Sigmoid colon (tissue), 7 donors: Measurements from ENCODE around the gene CFAP210. TPM values are rescaled to one million over a fixed set of nuclear protein-coding genes. Genes with fewer than 3 reads are reported as not detected.
A peak's percentile ranks its signal among the peaks of the same experiment; 100 is the strongest.

ENCODE experiments used
- DNase-seq: peaks from one replicate; pipeline ENCODE4 v3.0.0-alpha.2; 2019
- H3K27ac ChIP-seq, 4 donors: fragments of 200-600 bp; sonication (generic); one replicate each; pipeline ENCODE4 v1.5.1; 2016 to 2019; ENCODE audit warnings: mild to moderate bottlenecking in 1 of 4
- H3K27me3 ChIP-seq, 3 donors: fragments of 200-600 bp; sonication (generic); one replicate each; pipeline ENCODE4 v1.5.1; 2019; ENCODE audit warnings: mild to moderate bottlenecking in 1 of 3
- H3K36me3 ChIP-seq, 4 donors: fragments of 200-600 bp; sonication (generic); one replicate each; pipeline ENCODE4 v1.5.1; 2016 to 2019
- H3K4me1 ChIP-seq, 4 donors: fragments of 200-600 bp; sonication (generic); one replicate each; pipeline ENCODE4 v1.5.1; 2017 to 2019
- H3K4me3 ChIP-seq, 4 donors: fragments of 200-600 bp; sonication (generic); one replicate each; pipeline ENCODE4 v1.5.1; 2017 to 2019; ENCODE audit warnings: mild to moderate bottlenecking in 2 of 4, moderate library complexity in 1 of 4
- H3K9me3 ChIP-seq, 4 donors: fragments of 200-600 bp in 3 of 4; sonication (generic) in 3 of 4; one replicate each; pipeline versions ENCODE4 v1.5.1 to v1.6.1; 2013 to 2019
- EP300 ChIP-seq, 4 donors: sonication (generic); formaldehyde crosslinking; IDR thresholded peaks; one replicate each; pipeline ENCODE4 v1.6.1; 2017; ENCODE audit warnings: antibody characterized with exemption in 4 of 4
- POLR2A ChIP-seq, 2 donors: fragments of 450-650 bp; IDR thresholded peaks; one replicate each; pipeline ENCODE4 v1.6.1; 2016; ENCODE audit warnings: antibody characterized with exemption in 2 of 2, mild to moderate bottlenecking in 2 of 2, moderate library complexity in 2 of 2
- POLR2AphosphoS5 ChIP-seq, 4 donors: sonication (generic); formaldehyde crosslinking; IDR thresholded peaks; one replicate each; pipeline ENCODE4 v1.6.1; 2017; ENCODE audit warnings: antibody characterized with exemption in 4 of 4
- WGBS, 2 donors: extraction: QIAGEN DNeasy Blood & Tissue Kit; methylation state at CpG; one replicate each; pipeline ENCODE4 v1.1.7; 2013; 5-methylcytosine and 5-hydroxymethylcytosine counted together
- intact Hi-C: fragments of 100-400 bp; cut with DNase I; formaldehyde crosslinking; loops from one replicate; pipeline ENCODE4 v1.15.1; 2023
- polyA plus RNA-seq, 3 donors: library from polyadenylated mRNA; stranded (reverse); fragments of 200-250 nt; gene quantifications; one replicate each; pipeline ENCODE4 v1.2.3, GENCODE V29; 2013
- total RNA-seq, 4 donors: library from RNA; depleted of rRNA; stranded (reverse); fragments of >200 nt; gene quantifications; one replicate each; pipeline ENCODE4 v1.1.0, GENCODE V29; 2016
- TF ChIP-seq, protein P1 (sequence below), 4 experiments: fragments of 450-650 bp in 3 of 4; fragments of 200-600 bp in 1 of 4; IDR thresholded peaks; one replicate each; pipeline ENCODE4 v1.5.1; 2016 to 2019; ENCODE audit warnings: antibody characterized with exemption in 4 of 4, mild to moderate bottlenecking in 3 of 4, moderate library complexity in 2 of 4
- donor health status: healthy with polysubstance abuse.
- donor health status: Bipolar disorder and iron deficiency.
- donor health status: healthy.

CFAP210 gene
- total and polyA plus RNA-seq, 7 donors: 0.04 TPM; not detected in 6

DNA sequence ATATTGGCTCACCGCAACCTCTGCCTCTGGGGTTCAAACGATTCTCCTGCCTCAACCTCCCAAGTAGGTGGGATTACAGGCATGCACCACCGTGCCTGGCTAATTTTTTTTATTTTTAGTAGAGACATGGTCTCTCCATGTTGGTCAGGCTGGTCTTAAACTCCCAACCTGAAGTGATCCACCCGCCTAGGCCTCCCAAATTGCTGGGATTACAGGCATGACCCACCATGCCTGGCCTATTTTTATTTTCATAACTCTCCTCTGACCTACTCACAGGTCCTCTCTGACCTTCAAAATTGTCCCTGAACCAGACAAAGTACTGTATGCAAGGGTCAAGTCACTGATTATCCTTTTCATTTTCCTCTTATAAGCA lies 23.5 kb upstream of the CFAP210 start:
- no peak for TF ChIP-seq POLR2AphosphoS5 (IDR thresholded peaks at IDR 0.05)
- TF ChIP-seq, protein P1, sequence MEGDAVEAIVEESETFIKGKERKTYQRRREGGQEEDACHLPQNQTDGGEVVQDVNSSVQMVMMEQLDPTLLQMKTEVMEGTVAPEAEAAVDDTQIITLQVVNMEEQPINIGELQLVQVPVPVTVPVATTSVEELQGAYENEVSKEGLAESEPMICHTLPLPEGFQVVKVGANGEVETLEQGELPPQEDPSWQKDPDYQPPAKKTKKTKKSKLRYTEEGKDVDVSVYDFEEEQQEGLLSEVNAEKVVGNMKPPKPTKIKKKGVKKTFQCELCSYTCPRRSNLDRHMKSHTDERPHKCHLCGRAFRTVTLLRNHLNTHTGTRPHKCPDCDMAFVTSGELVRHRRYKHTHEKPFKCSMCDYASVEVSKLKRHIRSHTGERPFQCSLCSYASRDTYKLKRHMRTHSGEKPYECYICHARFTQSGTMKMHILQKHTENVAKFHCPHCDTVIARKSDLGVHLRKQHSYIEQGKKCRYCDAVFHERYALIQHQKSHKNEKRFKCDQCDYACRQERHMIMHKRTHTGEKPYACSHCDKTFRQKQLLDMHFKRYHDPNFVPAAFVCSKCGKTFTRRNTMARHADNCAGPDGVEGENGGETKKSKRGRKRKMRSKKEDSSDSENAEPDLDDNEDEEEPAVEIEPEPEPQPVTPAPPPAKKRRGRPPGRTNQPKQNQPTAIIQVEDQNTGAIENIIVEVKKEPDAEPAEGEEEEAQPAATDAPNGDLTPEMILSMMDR (IDR thresholded peaks at IDR 0.05): no peak
- no peak for TF ChIP-seq EP300 (IDR thresholded peaks at IDR 0.05)
- no peak for TF ChIP-seq POLR2A (IDR thresholded peaks at IDR 0.05)
- Histone ChIP-seq H3K9me3 (no peaks in the 10 kb centered on the region), H3K4me3 (no peak overlapping the region), H3K36me3 (no peaks in the 10 kb centered on the region), H3K27ac (peak overlapping the region in 2 of 4 donors; percentile 68 to 74), H3K27me3 (no peaks in the 10 kb centered on the region), H3K4me1 (peaks cover 0 to 38% (median 30%) of the 10 kb centered on the region in 4 donors)
- intact Hi-C loops: no loop called here
- WGBS, 2 donors: 48 to 75% methylated on average over 4 of the region's 4 CpGs
- no peak for DNase-seq

DNA sequence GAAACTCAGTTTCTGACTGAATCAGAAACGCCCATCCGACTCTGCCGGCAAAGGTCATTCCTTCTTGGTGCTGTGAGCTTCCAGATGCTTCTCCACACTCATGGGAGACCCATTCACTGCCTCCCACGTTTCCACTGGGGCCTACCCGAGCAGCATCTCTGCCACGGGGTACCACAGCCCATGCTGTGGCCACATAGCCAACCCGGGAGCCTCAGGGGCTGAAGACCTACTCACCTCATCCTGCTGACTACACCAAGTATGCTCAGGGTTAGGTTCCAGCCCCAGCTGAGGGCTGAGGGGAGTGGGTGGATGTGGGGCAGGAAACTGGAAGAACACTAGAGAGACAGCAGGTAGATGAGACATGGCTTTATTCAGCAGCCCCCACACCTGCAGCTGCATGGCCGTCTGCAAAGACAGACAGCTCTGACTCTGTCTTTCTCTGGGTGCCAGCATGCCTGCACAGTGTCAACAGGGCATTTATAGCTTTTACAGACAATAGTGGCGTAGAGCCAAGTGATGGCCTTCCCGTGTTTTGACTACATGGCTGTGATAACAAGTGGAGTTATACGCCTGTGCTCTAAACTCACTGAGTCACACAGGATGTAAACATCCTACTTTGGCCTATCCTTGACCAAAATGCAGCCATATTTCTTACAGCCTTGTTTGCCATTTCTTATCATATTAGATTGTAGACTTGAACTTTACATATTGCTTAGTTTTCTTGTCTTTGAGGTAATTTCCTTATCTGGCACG lies 22.9 kb upstream of the CFAP210 start:
- DNase-seq: peak; percentile 84
- H3K27ac ChIP-seq: peak overlapping the region in 3 of 4 donors; percentile 63 to 74 (median 68)

GRCh38 chr2:169716238-169716886 lies 22.2 kb upstream of the CFAP210 start:
- peak overlapping the region in 3 of 4 donors; percentile 63 to 74 (median 68) for H3K27ac ChIP-seq
- no peaks in the 10 kb centered on the region for H3K27me3 ChIP-seq
- peaks cover 0 to 38% (median 30%) of the 10 kb centered on the region in 4 donors for H3K4me1 ChIP-seq
- DNase-seq: no peak
- no peaks in the 10 kb centered on the region for H3K36me3 ChIP-seq
- peak in 2 of 4 donors; percentile 61 to 62 for TF ChIP-seq POLR2AphosphoS5 (IDR thresholded peaks at IDR 0.05)
- TF ChIP-seq, protein P1 (IDR thresholded peaks at IDR 0.05): no peak
- 9 to 58% methylated on average over 12 of the region's 12 CpGs for WGBS, 2 donors
- intact Hi-C loops: no loop called here
- no peaks in the 10 kb centered on the region for H3K9me3 ChIP-seq
- H3K4me3 ChIP-seq: peak overlapping the region in 3 of 4 donors; percentile 1 to 40 (median 33)

More for the DNA sequence above, 22.9 kb upstream of the CFAP210 start:
- TF ChIP-seq EP300 (IDR thresholded peaks at IDR 0.05) (peak in 1 of 4 donors; percentile 50), POLR2AphosphoS5 (IDR thresholded peaks at IDR 0.05) (peak; percentile 72 to 91 (median 86)), POLR2A (IDR thresholded peaks at IDR 0.05) (no peak)
- TF ChIP-seq, protein P1 (IDR thresholded peaks at IDR 0.05): no peak
- H3K4me1 ChIP-seq: peaks cover 0 to 38% (median 30%) of the 10 kb centered on the region in 4 donors
- H3K9me3 ChIP-seq: no peaks in the 10 kb centered on the region
- no peak overlapping the region for H3K4me3 ChIP-seq
- no peaks in the 10 kb centered on the region for H3K27me3 ChIP-seq
- intact Hi-C loops: no loop called here
- H3K36me3 ChIP-seq: no peaks in the 10 kb centered on the region
- 15 to 59% methylated on average over 12 of the region's 12 CpGs for WGBS, 2 donors

- peak; percentile 74 for DNase-seq
- TF ChIP-seq POLR2AphosphoS5 (IDR thresholded peaks at IDR 0.05): no peak
- TF ChIP-seq POLR2A (IDR thresholded peaks at IDR 0.05): no peak
- no peak for TF ChIP-seq EP300 (IDR thresholded peaks at IDR 0.05)
- TF ChIP-seq, protein P1 (IDR thresholded peaks at IDR 0.05): no peak
- no peaks in the 10 kb centered on the region for H3K36me3 ChIP-seq
- peak overlapping the region in 3 of 4 donors; percentile 63 to 74 (median 68) for H3K27ac ChIP-seq
- 11 to 54% methylated on average over 17 of the region's 17 CpGs for WGBS, 2 donors
- intact Hi-C loops: no loop called here
- H3K27me3 ChIP-seq: no peaks in the 10 kb centered on the region
- H3K9me3 ChIP-seq: no peaks in the 10 kb centered on the region
- peak overlapping the region; percentile 14 to 41 (median 36) for H3K4me3 ChIP-seq
- peaks cover 0 to 40% (median 30%) of the 10 kb centered on the region in 4 donors for H3K4me1 ChIP-seq
Observed at GRCh38 chr2:169715379-169716237, 21.4 kb upstream of the CFAP210 start.
